ENCODE data around the gene SEMA7A.
"Not testable (repeated sequence)": the region's sequence is repeated elsewhere in the genome, so short reads cannot be mapped to it uniquely, and the experiment has no call there.

Gene SEMA7A

DNA sequence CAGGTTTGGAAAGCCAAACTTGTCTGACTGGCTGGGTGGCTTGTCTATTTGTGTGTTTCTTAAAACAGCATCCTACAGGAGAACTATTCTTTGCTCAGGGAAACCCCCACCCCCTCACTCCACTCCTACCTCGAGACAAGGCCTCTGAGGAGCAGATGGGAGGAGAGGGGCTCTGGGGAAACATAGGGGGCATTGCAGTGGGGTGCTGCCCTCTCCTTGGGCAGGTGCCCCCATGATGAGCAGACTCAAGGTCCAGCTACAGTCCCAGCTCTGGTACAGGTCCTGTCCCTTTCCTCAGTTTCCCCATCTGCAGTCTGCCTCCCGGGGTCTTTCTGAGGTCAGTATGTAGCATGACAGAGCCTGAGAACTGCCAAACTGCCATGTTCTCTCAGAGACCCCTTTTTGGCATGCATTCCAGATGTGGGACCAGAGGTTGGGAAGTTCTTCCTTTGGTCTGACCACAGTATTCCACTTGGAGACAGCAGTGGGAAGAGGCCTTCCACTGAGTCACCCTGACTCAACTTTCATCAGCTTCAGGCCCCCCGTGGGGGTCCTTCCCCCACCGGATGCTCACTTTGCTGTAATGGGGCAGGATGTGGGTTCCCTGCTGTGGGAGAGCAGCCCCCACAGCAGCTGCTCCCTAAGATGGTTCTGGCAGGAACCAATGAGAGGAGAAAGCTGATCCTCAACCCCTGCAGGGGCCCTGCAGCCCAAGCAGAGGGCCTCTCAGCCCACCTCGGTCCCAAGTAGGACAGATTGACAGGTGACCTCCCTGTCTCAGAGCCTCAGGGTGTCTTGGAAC, 34.0 kb downstream of the SEMA7A start:
- peak; percentile 63 to 64 for DNase-seq (ENCODE audit: low read depth in 2 of 2)

DNA sequence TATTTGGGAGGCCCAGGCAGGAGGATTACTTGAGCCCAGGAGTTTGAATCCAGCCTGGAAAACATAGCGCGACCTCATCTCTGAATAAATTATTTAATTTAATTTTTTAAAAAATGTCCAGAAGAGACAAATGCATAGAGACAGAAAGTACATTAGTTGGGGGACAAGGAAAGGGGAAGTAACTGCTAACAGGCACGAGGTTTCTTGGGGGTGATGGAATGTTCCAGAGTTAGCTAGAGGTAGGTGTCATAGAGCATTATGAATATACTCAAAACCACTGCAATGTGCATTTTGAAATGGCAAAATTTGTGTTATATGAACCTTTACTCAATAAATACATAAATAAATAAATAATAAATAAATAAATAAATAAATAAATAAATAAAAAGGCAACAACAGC, 34.7 kb downstream of the SEMA7A start:
- no peak for DNase-seq (ENCODE audit: low read depth in 2 of 2)

- DNase-seq (ENCODE audit: low read depth in 2 of 2), result no peak
Measured at GRCh38 chr15:74398183-74398582, 35.6 kb downstream of the SEMA7A start.

DNA sequence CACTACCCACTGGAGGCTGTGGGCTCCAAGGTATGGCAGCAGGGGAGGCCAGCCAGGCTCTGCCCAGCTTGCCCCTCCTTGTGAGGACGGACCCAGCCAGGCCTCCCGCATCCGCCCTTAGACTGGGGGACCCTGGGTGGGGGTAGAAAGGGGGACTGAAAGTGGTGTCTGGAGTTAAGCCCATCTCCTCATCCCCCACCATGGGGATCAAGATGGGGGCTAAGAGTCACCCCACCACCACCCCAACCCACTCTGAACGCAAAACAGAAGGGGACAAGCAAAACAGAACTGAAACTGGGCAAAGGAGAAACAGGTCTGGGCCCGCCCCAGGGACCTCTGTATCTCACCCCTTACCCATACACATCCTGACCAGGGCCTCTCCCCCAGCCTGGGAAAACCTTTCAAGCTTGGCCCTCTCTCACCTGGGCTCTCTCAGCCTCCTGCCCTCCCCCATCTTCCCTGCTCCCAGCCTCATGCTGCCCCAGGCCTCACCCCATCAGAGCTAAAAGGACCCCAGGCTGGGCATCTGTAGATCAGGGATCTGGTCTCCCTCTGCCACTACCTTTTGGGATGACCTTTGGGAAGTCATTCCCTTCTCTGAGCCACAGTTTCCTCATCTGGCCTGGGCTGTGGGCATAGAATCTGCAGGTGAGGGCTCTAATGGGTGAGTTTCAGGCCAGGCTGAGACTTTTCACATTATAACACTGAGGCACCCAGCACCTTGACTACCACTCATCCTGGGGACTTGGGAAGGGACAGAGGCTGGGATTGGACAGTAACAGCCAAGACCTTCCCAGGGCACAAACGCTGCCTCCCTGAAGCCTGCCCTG, 36.3 kb downstream of the SEMA7A start:
- DNase-seq (ENCODE audit: low read depth in 2 of 2), result no peak

- DNase-seq (ENCODE audit: low read depth in 2 of 2), result no peak
Measured at GRCh38 chr15:74396445-74397238, 37.1 kb downstream of the SEMA7A start.

- DNase-seq (ENCODE audit: low read depth in 2 of 2), result no peak
Measured at GRCh38 chr15:74396146-74396438, 37.7 kb downstream of the SEMA7A start.

DNA sequence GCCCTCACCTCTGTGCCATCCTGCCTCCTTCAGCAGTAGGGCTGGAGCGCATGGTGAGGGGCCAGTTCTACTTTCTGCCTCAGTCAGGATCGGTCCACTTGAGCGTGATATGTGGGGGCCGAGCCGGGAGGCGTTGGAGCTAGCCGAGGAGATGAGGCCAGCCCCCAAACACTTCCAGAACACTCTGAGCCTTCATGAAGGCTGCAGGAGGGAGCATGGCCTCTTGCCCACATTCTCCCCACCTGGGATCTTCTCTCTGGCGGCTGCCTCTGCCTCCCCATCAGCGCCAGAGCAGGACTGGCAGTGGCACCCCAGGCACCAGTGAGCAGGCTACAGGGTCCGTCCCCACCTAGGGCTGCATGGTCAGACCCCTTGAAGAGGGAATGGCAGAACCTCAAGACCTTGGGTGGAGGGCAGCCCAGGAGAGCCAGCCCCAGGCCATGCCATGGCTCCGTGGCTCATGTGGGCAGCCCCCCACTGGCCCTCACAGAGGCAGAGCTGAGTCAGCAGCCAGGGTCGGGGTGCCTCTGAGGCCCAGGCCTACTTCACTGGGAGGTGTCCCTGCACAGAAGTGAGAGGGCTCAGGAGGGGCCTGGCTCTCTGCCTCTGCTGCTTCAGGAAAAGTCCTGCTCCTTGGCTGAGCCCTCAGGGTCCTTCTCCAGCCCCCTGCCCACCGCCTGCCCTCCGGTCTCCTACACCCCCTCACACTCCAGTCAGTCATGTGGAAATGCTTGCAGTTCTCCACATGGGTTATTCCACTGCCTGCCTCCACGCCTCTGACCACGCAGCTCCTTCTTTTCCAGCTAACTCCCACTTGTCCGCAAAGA, 38.2 kb downstream of the SEMA7A start:
- no peak for DNase-seq (ENCODE audit: low read depth in 2 of 2)

DNA sequence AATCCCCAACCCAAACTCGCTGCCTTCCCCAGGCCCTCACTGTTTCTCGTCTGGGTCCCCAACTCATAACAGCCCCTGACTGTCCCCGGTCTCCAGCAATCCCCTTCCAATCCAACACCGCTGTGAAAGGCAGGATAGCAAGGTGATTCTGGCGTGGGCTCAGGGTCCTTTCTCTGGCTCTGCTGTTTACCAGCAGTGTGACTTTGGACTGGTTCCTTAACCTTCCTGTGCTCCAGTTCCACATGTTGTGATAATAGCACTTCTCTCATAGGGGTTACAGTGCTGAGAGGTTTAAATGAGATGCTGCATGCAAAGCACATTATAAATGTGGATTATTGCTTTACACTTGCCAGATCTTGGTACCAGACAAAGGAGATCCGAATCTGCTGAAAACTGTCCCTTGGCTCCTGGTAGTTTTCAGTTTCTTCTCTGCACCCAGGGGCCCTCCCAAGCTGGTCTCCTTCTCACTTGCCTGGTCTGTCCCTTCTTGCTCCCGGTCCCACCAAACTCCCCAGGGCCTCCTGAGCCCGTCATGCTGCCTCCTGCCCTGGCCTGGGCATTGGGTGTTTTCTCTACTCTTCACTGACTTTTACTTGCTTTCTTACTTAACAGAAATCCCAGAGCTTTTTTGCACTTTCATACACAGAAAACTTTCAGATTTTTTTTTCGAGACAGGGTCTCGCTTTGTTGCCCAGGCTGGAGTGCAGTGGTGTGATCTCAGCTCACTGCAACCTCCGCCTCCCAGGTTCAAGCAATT, 39.5 kb downstream of the SEMA7A start:
- no peak for DNase-seq (ENCODE audit: low read depth in 2 of 2)

- no peak for DNase-seq (ENCODE audit: low read depth in 2 of 2)
Measured at GRCh38 chr15:74393423-74393822, 40.3 kb downstream of the SEMA7A start.

DNA sequence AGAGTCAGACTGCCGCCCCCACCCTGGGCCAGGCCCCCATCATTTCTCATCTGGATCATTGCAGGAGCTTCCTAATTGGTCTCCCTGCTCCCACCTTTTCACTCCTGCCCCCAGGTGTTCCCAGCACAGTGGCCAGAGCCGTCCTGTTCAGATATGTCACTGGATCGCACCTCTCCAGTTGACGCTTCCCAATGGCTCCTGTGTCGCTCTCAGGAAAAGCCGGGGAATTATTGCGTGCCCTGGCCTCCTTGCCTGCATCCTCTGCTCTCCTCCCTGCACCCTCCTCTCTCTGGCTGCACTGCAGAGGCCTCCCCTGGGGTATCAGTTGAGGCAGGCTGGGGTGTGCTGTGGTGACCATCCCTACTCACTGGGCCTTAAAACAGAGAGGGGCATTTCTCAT, 40.9 kb downstream of the SEMA7A start:
- no peak for DNase-seq (ENCODE audit: low read depth in 2 of 2)

- no peak for DNase-seq (ENCODE audit: low read depth in 2 of 2)
Measured at GRCh38 chr15:74392451-74392830, 41.3 kb downstream of the SEMA7A start.

- no peak for DNase-seq (ENCODE audit: low read depth in 2 of 2)
Measured at GRCh38 chr15:74391582-74392450, 41.9 kb downstream of the SEMA7A start.

- no peak for DNase-seq (ENCODE audit: low read depth in 2 of 2)
Measured at GRCh38 chr15:74390647-74391288, 43.0 kb downstream of the SEMA7A start.

DNA sequence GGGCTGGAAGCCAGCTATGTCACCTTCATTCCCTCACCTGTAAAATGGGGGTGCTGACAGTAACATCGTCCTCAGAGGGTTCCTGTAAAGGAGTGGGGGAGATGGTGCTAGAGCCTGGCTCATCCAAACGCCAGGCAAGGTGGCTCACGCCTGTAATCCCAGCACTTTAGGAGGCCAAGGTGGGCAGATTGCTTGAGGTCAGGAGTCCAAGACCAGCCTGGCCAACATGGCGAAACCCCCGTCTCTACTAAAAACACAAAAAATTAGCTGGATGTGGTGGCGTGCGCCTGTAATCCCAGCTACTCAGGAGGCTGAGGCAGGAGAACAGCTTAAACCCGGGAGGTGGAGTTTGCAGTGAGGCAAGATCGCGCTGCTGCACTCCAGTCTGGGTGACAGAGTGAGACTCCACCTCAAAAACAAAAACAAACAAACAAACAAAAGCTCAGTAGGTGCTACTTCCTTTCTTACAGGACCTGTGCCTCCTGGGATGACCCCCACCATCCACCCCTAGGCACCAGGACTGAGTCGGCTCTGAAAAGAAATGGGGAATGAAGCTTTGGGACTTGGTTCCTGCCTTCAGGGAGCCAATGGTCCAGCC, 43.6 kb downstream of the SEMA7A start:
- not testable (repeated sequence) for DNase-seq (ENCODE audit: low read depth in 2 of 2)

- DNase-seq (ENCODE audit: low read depth in 2 of 2), result no peak
Measured at GRCh38 chr15:74389241-74390048, 44.3 kb downstream of the SEMA7A start.

GRCh38 chr15:74388363-74388951, 45.3 kb downstream of the SEMA7A start:
- no peak for DNase-seq (ENCODE audit: low read depth in 2 of 2)

- no peak for DNase-seq (ENCODE audit: low read depth in 2 of 2)
Measured at GRCh38 chr15:74387621-74388362, 46.0 kb downstream of the SEMA7A start.
